NCI-H2227 (cell line): Measurements from ENCODE around the gene DUSP10.

Experiments
- DNase-seq: peaks from one replicate; lab custom pipeline; 2025; ENCODE audit not compliant: unreplicated experiment; lab: John Stamatoyannopoulos, UW

Gene DUSP10

DNA sequence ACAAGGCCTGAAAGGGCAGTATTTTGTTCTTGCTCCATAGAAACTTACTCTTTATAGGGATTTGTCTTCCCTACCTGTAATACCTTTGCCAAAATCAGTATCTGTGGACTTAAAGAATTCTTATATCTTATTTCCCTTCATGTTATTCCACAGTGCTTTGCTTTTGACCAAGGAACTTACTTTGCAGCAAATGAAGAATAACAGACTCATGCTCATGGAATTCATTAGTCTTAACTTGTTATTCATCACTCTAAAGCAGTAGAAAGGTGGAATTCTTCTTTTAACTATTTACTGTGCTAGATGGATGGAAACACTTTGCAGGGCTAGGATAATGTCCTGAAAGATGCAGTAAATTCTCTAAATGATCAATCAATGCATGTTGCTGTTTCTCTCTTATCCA is 45.9 kb downstream of the DUSP10 start:
- no peak for DNase-seq

DNA sequence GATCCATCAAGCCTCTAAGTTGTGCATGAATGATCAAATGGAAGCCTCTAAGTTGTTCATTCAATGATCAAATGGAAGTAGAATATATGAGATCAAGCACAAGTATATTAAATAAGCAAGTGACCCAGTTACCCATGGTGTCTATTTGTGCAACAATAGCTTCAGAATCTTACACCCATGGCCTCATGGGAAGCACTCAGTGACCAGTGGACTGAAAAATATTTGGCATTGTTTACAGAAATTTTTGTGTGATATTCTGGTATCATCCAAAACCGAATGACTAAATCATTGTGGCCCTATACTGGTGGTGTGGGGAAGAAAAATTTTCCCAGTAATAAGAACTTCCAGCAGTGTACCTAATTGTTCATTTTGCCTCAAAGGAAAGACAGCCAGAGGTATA is 46.6 kb downstream of the DUSP10 start:
- no peak for DNase-seq

DNA sequence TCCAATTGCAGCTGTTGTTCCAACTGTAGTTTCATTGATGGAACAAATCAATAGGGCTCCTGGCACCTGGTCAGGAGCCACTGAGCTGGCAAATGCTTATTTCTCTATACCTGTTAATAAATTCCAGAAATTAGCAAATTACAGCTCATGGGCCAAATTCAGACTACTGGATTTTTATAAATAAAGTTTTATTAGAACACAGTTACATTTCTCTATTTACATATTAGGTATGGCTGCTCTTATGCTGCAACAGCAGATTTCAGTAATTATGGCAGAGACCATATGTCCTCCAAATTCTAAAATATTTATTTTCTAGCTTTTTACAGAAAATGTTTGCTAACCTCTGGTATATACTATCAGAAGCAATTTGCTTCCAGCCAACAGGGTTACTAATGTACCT is 47.8 kb downstream of the DUSP10 start:
- DNase-seq: no peak

DNA sequence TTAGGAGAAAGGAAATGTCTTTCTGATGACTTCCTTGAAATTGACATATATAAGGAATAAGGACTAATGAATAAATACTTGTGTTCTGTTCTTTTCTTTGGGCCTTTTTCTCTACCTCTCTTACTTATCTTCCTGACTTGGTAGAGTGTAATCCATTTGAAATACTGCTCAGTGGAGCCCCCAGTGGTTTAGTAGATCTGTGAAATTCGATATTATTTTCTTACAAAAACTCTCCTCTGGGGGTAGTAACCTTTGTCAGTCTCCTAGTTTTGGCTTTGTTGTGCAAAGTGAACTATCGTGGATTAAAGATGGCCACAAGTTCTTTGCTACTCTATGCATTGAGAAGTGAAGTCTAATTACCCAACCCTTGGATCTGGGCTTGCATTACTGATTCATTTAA is 48.8 kb downstream of the DUSP10 start:
- DNase-seq: no peak

DNA sequence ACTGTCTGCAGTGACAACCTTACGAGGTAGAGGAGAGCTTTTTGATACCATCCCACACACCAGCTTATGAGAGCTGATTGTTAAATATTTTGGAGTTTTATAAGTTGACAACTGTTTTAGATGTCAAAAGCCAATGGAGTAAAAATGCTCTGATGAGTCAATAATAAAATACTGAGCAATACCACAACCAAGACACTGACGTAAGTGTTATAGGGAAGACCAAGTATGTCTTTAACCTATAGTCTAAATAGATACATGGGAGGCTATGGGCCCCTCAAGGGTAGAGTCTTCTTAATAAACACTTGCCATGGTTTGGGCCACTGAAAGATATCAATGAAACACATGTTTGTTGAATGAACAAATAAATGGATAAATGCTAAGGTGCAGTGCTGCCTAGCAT is 49.2 kb downstream of the DUSP10 start:
- no peak for DNase-seq

DNA sequence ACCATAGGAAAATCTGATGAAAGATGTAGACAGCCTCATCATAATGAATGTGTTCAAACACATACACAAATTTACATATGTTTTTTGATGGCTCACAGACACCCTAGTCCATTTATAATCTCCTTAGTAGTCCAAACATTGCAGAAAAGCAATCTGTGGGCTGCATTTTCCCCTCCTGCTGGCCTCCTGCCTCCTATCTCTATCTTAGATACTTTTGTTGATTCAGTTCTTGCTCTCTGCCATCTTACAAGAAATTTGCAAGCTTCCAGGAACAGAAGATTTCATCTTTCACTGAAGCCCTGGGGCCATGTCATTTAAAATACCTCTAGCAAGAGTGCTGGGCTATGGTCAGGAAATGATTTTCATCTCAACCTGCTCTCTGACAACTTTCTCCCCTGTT is 50.6 kb downstream of the DUSP10 start:
- no peak for DNase-seq

DNA sequence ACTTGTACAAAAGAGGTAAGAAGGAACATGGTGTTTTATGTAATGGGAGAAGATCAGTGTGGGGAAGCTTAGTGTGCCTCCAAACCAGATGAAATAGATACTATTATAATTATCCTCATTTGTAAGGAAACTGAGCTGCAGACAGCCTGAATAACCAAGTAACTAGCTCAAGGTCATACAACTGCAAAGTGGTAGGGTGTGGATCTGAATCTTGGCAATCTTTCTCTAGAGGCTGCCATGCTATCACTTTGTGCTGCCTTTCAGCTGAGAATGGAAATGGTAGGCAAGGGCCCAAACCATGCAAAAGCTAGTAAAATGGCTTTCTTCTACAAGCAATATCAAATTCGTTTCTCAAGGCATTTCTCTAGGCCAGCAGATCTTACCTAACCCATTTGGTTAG is 51.0 kb downstream of the DUSP10 start:
- DNase-seq: no peak

DNA sequence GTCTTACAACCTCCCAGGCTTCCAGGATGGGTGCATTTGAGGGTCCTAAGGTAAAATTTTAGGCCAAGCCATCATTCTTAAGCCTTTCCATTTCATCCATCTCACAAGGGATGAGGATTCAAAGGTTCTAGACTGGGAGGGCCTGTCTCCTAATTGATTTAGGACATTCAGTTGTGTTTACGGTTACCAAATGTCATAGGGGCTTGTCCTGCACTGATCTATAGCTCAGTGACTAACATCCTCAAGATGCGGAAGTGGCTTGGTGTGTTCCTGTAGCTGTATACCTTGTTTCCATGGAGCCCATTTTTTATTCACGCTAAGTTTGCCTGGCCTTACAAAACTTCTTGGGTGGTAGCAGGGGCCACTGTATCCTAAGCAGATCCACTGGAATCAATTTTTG is 52.8 kb downstream of the DUSP10 start:
- DNase-seq: no peak

DNA sequence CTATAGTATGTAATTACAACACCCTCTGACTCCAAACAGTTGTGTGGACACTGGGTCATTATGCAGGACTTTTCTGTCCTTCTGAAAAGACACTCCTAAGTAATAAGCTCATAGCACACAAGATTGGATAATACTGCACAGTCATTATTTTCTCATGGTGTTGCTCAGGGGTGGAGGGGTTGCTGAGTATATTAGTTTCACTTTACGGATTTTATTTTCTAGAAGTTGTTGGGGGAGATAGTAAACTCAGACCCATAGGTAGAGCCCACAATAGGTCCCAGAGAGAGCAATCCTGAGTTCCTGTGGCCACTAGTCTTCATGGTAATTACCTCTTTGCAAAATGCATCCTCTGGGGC is 53.4 kb downstream of the DUSP10 start:
- no peak for DNase-seq

DNA sequence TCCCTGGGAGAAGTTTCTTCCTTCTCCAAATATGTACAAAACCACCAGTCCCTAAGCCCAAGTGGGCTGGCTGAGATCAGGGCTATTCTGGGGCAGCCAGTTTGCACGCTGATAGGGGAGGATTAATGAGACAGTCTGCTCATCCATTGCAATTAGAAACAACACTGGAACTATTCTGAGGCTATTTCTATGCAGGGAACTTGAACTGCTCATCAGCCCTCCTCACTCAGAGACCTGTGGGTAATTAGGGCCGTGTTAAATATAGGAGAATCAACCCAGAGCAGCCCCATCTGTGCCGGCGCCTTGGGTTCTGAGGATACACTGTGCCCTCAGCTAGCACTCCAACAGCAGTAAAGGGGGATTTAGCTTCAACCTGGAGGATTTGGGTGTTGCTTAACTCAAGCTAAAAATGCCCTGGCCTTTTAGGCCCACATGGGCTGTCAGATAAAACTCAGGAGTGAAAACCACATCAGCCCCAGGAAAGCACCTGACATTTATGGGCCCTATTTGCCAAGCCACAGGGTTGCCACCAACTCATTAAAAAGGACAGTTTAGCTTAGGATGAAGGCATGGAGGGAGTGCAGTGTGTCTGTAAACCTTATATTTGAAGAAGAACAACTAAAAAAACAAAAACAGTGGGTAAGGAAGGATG is 53.9 kb downstream of the DUSP10 start:
- no peak for DNase-seq

DNA sequence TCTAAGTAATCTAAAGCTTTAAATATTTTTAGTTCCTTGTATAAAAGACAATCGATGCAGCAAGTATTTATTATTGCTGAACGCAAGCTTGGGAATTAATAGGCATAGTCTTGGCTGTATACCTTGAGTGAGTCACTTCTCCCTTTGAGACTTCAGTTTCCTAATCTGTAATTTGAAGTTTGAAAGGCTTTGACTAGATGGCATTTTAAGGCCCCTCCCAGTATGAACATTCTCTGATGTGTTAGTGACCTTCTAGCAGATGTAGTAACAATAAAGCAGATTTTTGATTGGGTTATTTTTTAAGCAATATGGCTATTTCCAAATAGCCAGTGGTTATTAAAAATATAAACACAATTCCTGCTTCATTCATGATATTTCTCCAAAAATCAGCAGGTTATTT is 58.2 kb downstream of the DUSP10 start:
- DNase-seq: no peak

DNA sequence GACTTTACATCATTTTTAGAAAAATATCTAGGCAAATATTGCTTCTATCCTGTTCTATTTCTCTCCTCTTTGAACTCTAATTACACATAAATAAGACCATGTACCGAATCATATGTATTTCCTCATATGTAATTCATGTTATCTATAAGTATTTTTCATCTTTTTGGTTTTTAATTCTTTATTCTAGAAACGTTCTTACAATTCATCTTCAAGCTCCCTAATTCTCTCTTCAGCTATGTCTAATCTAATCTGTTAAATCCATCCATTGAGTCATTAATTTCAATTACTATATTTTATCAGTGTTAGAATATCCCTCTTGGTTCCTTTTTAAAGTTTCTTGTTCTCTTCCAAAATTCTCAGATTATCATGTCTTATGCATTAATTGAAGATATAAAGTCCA is 61.8 kb downstream of the DUSP10 start:
- no peak for DNase-seq

DNA sequence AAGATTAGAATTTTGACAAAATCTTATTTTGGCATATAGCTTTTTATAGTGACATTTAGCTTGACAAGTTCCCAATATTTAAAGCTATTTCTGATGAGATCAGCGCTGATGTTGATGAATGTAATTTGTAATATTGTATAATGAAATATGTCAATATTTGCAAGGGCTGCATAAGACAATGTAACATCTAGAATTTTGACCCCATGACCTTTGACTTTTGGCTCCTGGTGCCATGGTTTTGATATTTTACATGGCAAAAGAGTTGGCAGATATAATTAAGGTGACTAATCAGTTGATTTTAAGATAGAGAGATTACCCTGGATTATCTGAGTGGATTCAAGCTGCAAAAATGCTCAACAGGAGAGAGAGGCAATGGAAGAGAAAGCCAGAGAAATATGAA is 63.9 kb downstream of the DUSP10 start:
- DNase-seq: no peak

DNA sequence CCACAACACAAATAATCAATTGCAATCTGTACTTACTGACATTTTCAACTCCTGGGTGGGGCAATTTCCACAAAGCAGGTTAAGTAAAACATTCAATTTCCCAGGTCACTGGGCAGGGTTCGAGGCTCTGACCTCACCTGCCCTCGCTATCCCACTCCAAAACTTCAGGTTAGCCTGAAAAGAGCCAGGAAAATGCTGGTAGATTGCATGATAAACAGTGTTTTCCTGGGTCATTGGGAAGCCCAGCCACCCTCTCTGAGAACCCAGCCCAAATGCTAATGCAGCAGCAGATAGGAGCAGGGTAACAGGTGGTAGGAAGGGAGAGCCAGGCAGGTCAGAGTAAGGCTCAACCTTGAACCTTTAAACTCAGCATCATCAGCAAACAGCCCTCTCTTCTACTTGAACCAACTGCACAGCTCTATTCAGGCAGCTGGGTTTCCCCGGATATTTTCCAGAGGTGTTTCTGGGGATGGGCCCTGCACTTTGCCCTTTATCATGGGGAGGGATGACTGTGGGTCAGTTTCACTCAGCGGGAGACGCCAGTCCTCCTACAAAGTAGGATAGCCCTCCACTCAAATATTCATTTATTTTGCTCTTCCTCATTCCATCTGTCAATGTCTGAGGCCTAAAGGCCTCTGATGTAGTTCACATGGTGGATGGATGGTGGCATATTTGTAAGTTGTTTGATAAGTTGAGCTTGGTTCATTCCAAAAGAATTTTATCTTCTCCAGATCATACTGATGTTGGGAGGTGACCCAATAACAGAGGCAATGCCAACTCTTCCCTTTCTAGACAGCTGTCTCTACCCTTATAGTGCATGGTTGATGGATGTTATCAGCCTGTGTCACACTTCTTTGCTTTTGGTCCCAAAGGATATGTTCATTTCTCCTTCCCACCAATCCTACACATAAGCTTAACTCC is 65.7 kb downstream of the DUSP10 start:
- no peak for DNase-seq

DNA sequence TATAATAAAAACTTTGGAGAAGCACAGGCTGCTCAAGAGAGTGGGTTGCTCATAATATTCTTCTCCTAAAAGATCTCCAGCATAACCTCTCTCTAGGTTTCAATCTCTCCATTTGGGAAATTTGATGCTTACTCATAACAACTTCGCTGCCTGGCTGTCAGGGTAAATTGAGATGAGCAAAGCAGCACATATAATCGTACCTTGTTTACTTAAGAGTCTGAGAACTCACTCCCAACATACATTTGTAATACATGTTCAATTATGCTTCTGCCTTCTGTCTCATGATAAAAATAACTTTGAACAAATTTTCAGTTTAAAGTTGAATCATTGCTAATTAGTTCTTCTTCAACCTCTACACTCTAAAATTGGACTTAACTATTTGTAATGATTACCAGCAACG is 68.9 kb downstream of the DUSP10 start:
- no peak for DNase-seq

DNA sequence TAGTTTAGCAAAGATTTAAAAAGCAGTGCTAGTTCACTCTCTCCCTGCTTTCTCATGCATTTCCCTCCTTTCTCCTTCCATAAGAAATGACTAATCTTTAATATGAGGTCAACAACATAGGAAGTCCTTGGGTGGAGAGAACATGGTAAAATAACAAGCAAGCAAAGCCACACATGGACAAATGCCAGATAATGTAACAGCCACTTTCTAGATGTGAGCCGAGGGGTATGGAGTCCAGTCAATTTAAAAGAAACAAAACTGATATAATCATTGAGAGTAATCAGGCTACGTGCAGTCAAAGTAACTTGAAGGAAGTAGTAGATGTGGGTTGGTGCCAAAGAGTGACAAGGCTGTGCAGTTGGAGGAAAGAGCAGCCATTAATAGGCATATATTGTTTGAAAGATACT is 69.6 kb downstream of the DUSP10 start:
- no peak for DNase-seq

DNA sequence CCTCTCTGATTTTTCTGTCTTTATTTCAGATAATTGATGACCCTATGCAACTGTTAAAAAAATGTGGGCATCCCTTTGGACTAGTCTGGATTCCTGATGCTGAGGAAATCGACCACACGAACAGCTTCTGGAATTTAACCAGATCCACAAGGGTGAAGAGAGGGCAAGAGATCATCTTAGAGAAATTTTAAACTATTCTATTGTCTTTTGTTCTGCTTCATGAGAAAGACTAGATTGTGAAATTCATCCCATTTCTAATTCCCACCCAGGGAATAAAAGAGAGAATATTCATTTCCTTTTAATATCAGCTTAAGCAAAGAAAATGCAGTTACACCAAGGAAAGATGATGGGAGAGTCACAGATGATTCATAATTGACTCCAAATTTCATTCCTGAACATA is 71.8 kb downstream of the DUSP10 start:
- no peak for DNase-seq

DNA sequence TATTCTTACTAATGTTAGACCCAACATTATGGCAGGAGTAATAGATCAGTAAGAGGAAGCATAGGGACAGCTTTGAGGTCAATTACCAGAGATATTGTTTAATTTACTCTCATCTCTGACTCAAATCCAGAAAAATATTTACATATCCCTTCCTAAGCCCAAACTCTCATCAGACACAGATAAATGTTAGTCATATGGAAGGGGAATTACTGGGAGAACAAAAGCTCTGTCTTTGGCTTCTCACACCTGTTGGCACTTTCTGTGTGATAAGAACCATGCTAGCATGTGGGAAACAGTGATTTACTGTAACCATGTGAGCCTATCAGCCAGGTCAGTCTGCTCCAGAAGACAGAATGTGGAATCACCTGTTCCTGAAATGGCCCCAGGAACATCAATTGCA is 72.4 kb downstream of the DUSP10 start:
- no peak for DNase-seq

DNA sequence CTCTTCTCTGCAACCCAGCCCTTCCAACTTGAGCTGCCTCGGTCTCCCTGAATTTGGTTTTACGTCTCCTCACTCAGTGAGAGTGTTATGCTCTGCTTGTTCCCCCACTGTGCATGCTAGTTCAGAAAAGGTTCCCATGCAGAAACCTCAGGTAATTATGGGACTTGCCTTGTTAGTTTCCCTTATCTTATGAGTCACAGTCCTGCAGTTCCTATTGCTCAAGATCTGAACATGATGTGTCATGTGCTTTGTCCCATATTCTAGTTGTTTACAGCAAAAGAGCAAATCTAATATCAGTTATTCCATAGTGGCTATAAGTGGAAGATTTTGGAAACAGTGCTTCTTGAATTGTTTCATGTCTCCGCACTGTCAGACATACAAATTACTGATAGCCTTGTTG is 74.4 kb downstream of the DUSP10 start:
- DNase-seq: no peak

DNA sequence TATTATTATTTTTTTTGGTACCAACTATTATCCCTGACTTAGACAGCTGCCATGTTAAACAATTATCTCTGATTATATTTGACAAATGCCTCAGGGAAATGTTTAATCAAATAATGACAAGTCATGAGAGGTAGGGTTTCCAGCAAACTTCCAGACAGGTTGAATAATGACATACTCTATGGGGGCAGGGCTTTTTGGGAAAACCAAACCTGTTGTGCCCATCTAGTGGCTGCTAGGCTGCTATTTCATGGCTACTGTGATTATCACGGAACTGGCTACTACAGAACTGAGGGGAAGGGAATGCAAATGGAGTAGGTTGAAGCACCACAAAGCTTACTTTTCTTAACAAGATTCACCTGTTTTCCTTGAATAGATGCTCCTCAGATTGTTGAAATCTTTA is 77.6 kb downstream of the DUSP10 start:
- DNase-seq: no peak

DNA sequence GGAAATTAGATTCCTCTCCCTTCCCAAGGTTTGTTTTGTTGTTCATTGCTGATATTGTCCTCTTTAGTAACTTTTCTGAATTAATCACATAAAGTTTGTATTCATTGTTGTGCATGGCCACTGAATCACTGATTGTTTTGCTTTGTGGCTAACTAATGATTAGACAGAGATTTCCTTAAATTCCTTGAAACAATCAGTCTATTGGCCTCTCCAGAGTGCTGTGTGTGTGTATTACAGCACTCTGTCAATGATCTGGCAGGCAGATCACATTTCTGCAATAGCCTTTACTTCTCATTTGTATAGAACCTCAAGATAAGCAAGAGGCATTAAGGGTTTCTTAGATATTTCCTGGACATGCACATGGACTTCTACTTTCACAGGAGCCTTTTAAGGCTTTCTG is 78.6 kb downstream of the DUSP10 start:
- no peak for DNase-seq

DNA sequence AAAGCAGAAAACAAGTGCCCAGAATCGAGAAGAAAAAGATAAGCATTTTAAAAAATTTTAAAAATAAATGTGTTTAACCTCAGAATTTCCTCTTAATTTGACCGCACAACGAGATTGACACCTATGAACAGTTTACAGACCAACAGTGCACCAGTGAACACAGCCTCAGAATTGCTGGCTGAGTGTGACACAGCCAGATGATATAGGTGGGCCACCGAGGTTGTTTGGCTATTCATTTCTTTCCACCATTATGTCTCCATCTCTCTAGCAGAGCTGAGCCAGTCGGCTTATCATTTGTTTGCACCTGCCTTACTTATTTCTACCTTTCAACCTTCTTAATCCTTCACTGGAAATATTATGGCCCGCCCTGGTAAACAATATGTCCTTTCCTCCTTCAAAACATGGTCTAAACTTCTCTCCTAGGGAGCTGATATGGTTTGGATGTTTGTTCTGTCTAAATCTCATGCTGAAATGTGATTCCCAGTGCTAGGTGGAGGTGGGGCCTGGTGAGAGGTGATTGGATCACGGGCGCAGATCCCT is 86.1 kb downstream of the DUSP10 start:
- DNase-seq: no peak
